ENCODE data around the gene ADGRA1.

The ADGRA1 gene

DNA sequence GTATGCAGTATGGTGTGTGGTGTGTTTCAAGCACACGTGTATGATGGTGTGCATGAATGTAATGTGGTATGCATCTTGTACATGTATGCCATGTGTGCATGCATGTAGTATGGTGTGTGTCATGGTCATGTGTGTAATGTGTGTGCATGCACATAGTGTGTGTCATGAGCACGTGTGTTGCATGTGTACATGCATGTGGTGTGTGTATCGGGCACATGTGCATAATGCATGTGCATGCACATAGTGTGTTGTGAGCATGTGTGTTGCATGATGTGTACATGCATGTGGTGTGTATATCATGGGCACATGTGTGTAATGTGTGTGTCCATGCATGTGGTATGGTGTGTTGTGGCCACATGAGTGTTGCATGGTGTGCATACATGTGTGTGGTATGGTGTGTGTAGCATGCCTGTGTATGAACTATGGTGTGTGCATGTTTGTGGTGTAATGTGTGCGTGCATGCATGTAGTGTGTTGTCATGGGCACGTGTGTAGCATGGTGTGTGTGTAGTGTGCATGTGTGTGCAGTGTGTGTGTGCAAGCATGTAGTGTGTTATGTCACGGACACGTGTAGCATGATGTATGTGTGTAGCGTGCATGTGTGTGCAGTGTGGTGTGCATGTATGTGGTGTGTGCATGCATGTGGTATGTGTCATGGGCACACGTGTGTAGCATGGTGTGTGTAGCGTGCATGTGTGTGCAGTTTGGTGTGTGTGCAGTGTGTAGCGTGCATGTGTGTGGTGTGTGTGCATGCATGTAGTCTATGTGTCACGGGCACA, 89.8 kb downstream of the ADGRA1 start:
- no peak for DNase-seq (ENCODE audit: low read depth, low spot score)

GRCh38 chr10:133178357-133179127, 90.8 kb downstream of the ADGRA1 start:
- DNase-seq (ENCODE audit: low read depth, low spot score): no peak

- no peak for DNase-seq (ENCODE audit: low read depth, low spot score)
These were observed 91.4 kb downstream of the ADGRA1 start for GRCh38 chr10:133179128-133179520.

DNA sequence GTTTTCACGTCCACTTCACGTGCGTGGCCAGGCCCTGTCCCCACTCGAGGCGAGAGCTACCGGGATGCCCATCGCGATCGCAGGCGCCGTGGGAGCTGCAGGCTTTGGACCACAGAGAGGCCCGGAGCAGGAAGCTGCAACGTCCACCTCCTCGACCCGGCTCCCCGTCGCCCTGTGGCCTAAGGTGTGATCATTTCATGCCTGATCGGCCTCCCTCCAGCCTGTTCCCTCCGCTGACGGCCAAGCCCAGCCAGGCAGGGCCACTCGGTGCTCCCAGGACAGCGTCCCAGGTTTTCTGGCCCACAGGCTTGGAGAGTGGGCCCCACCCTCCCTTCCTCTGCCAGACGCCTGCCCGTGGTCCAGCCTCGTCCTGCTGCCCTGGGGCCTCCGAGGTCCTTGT, 91.9 kb downstream of the ADGRA1 start:
- DNase-seq (ENCODE audit: low read depth, low spot score): no peak

DNA sequence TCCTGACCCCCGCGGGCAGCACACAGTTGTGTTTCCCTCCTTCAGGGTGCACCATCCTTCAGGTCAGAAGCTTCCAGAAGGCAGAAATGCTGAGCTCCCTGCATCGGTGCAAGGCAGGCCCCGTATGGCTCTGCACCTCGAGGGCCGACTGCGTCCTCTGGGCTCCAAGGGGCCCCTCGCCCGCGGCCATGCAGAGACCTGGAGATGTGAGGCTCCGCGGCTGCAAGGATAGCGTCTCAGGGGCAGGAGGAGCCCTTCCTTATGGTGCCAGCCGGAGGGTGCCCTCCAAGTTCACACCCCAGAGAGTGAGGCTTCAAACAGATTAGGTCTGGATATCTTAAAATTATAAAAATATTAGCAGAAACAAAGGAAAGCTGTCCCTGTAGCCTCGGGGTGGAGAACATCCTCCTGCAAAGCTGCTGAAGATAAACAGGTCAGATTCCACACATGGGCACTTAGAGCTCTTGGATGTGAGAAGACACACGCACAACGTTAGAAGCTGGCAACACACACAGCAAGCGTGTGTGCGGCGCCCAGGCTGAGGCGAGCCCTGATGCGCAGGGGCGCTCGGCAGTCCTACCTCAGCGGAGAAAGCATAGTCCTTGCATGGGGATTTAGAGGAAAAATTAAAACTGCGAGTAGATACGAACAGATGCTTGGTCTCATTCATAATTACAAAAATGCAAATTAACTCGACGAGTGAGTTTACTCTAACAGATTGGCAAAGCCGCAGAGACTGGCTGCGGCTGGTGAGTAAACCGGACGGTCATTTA, 92.7 kb downstream of the ADGRA1 start:
- DNase-seq (ENCODE audit: low read depth, low spot score): no peak

- DNase-seq (ENCODE audit: low read depth, low spot score): no peak
These were observed 93.4 kb downstream of the ADGRA1 start for GRCh38 chr10:133180965-133181639.

Measured in activated CD4-positive, CD25-positive, alpha-beta regulatory T cell treated with anti-CD3 and anti-CD28 coated beads, Interleukin-2, amount 50 U/mL, for 16 hours (primary cell).